Transverse colon (tissue), 4 donors: ENCODE data around the gene DGLUCY. TPM values are rescaled to one million over a fixed set of nuclear protein-coding genes. Genes with fewer than 3 reads are reported as not detected.
A peak's percentile ranks its signal among the peaks of the same experiment; 100 is the strongest.

ENCODE experiments used
- DNase-seq: peaks from one replicate; pipeline ENCODE4 v3.0.0-alpha.2; 2019
- H3K27ac ChIP-seq, 4 donors: fragments of 200-600 bp; sonication (generic); 2 replicates each; pipeline ENCODE4 v1.5.1; 2016 to 2018; ENCODE audit warnings: inconsistent platforms in 4 of 4
- H3K27me3 ChIP-seq: fragments of 200-600 bp; sonication (generic); 2 replicates; pipeline ENCODE4 v1.5.1; 2017; ENCODE audit warnings: inconsistent platforms
- H3K36me3 ChIP-seq, 4 donors: fragments of 200-600 bp; sonication (generic); 2 replicates each; pipeline ENCODE4 v1.5.1; 2017 to 2019; ENCODE audit warnings: inconsistent platforms in 4 of 4
- H3K4me1 ChIP-seq, 4 donors: fragments of 200-600 bp; sonication (generic); 2 replicates each; pipeline ENCODE4 v1.5.1; 2017 to 2020; ENCODE audit warnings: inconsistent platforms in 4 of 4
- H3K4me3 ChIP-seq, 4 donors: fragments of 200-600 bp; sonication (generic); 1 replicate in 1 of 4; 2 replicates in 3 of 4; pipeline versions ENCODE4 v1.5.1 to v1.6.1; 2017 to 2019; ENCODE audit warnings: inconsistent platforms in 4 of 4
- H3K9me3 ChIP-seq, 2 donors: fragments of 200-600 bp; sonication (generic); 2 replicates each; pipeline ENCODE4 v1.5.1; 2017 to 2019; ENCODE audit warnings: inconsistent platforms in 2 of 2
- EP300 ChIP-seq: sonication (generic); formaldehyde crosslinking; IDR thresholded peaks from one replicate; pipeline ENCODE4 v1.6.1; 2017; ENCODE audit warnings: antibody characterized with exemption, low read depth
- POLR2A ChIP-seq: fragments of 450-650 bp; IDR thresholded peaks from one replicate; pipeline ENCODE4 v1.6.1; 2016; ENCODE audit warnings: antibody characterized with exemption, mild to moderate bottlenecking, moderate library complexity
- POLR2AphosphoS5 ChIP-seq, 3 donors: sonication (generic); formaldehyde crosslinking; IDR thresholded peaks; one replicate each; pipeline ENCODE4 v1.6.1; 2016; ENCODE audit warnings: antibody characterized with exemption in 3 of 3
- WGBS, 2 donors: methylation state at CpG; one replicate each; pipeline ENCODE4 v1.1.5; 2018; ENCODE audit warnings: low coverage in 1 of 2; 5-methylcytosine and 5-hydroxymethylcytosine counted together
- in situ Hi-C, 4 donors: fragments of 200-750 bp; cut with MboI; loops; one replicate each; pipeline versions ENCODE4 v1.15.0 to v1.15.1; 2017; ENCODE audit warnings: low sequenced_read_pairs in 3 of 4, low pct_ligation_motif_present in 1 of 4, low pct_unique_long_range_greater_than_20kb in 1 of 4
- intact Hi-C: fragments of 100-400 bp; cut with DNase I; formaldehyde crosslinking; loops from one replicate; pipeline ENCODE4 v1.15.1; 2023; ENCODE audit warnings: low total_unique reads
- total RNA-seq, 4 donors: library from RNA; depleted of rRNA; stranded (reverse); fragments of >200 nt; gene quantifications; one replicate each; pipeline ENCODE4 v1.1.0, GENCODE V29; 2016
- TF ChIP-seq, protein P1 (sequence below), 5 experiments: fragments of 200-600 bp in 3 of 5; fragments of 450-650 bp in 2 of 5; sonication (generic) in 3 of 5; IDR thresholded peaks; 1 replicate in 2 of 5; 2 replicates in 3 of 5; pipeline ENCODE4 v1.5.1; 2016 to 2017; ENCODE audit warnings: antibody characterized with exemption in 5 of 5, inconsistent platforms in 3 of 5, mild to moderate bottlenecking in 2 of 5, moderate library complexity in 1 of 5

The DGLUCY gene
- total RNA-seq, 4 donors from 2014 or later, result 62.1 to 229 (median 102) TPM

- intact Hi-C loops, result no loop called here
- no peak overlapping the region for H3K27ac ChIP-seq
Observed at GRCh38 chr14:91159182-91159581, 45.3 kb downstream of the DGLUCY start.

DNA sequence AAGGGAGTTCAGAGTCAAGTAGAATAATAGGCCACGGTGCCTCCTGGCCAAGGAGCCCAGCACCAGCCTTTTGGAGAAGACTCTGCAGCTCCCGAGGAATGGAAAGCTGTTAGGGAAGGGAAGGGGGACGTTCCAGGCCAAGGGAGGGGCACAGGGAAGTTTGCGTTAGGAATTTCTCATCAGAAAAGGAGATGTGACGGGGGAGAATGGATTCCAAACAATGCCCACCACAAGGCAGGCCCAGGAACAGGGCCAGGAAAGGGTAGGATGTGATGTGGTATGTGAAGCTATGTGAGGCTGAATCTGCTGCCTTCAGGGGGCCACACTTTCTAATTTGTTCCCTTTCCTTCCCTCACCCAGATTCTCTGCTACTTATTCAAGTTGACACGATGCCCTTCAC lies 46.0 kb downstream of the DGLUCY start:
- Histone ChIP-seq H3K9me3 (no peaks in the 10 kb centered on the region), H3K4me1 (peaks cover 12 to 54% (median 43%) of the 10 kb centered on the region in 4 donors), H3K27me3 (no peaks in the 10 kb centered on the region), H3K27ac (no peak overlapping the region), H3K36me3 (peaks cover 0 to 46% (median 20%) of the 10 kb centered on the region in 4 donors), H3K4me3 (no peak overlapping the region)
- in situ Hi-C loops, result no loop called here
- TF ChIP-seq POLR2A (no peak), EP300 (no peak), POLR2AphosphoS5 (IDR thresholded peaks at IDR 0.05) (no peak)
- TF ChIP-seq, protein P1, sequence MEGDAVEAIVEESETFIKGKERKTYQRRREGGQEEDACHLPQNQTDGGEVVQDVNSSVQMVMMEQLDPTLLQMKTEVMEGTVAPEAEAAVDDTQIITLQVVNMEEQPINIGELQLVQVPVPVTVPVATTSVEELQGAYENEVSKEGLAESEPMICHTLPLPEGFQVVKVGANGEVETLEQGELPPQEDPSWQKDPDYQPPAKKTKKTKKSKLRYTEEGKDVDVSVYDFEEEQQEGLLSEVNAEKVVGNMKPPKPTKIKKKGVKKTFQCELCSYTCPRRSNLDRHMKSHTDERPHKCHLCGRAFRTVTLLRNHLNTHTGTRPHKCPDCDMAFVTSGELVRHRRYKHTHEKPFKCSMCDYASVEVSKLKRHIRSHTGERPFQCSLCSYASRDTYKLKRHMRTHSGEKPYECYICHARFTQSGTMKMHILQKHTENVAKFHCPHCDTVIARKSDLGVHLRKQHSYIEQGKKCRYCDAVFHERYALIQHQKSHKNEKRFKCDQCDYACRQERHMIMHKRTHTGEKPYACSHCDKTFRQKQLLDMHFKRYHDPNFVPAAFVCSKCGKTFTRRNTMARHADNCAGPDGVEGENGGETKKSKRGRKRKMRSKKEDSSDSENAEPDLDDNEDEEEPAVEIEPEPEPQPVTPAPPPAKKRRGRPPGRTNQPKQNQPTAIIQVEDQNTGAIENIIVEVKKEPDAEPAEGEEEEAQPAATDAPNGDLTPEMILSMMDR (IDR thresholded peaks at IDR 0.05), result no peak
- intact Hi-C loops, result no loop called here
- no peak for DNase-seq
- 82 to 100% methylated on average over 2 to 6 of the region's 6 CpGs for WGBS, 2 donors

More at GRCh38 chr14:91159182-91159581, 45.3 kb downstream of the DGLUCY start:
- 89 to 91% methylated on average over 3 to 6 of the region's 6 CpGs for WGBS, 2 donors
- TF ChIP-seq, protein P1 (IDR thresholded peaks at IDR 0.05), result no peak
- no peak for TF ChIP-seq POLR2A
- no peak for TF ChIP-seq EP300
- TF ChIP-seq POLR2AphosphoS5 (IDR thresholded peaks at IDR 0.05), result no peak
- H3K4me3 ChIP-seq, result no peak overlapping the region
- in situ Hi-C loops, result no loop called here
- H3K27me3 ChIP-seq, result no peaks in the 10 kb centered on the region
- no peaks in the 10 kb centered on the region for H3K9me3 ChIP-seq
- DNase-seq, result no peak
- peaks cover 0 to 46% (median 20%) of the 10 kb centered on the region in 4 donors for H3K36me3 ChIP-seq
- peaks cover 15 to 54% (median 44%) of the 10 kb centered on the region in 4 donors for H3K4me1 ChIP-seq

GRCh38 chr14:91163316-91163715 lies 49.4 kb downstream of the DGLUCY start:
- Histone ChIP-seq H3K4me1 (peaks cover 4 to 23% (median 18%) of the 10 kb centered on the region in 4 donors), H3K4me3 (no peak overlapping the region), H3K27ac (no peak overlapping the region), H3K27me3 (no peaks in the 10 kb centered on the region), H3K9me3 (no peaks in the 10 kb centered on the region), H3K36me3 (peaks cover 0 to 70% (median 26%) of the 10 kb centered on the region in 4 donors)
- no peak for DNase-seq
- in situ Hi-C loops (no loop called here), intact Hi-C loops (no loop called here)
- TF ChIP-seq, protein P1 (IDR thresholded peaks at IDR 0.05), result no peak
- no peak for TF ChIP-seq POLR2AphosphoS5 (IDR thresholded peaks at IDR 0.05)
- TF ChIP-seq POLR2A, result no peak
- no peak for TF ChIP-seq EP300
- 84% methylated on average over 14 of the region's 14 CpGs; no CpG with 5 or more reads in 1 of the 2 donors for WGBS, 2 donors

- peak overlapping the region; percentile 57 to 75 (median 69) for H3K27ac ChIP-seq
- H3K4me3 ChIP-seq, result no peak overlapping the region
- in situ Hi-C loops (no loop called here), intact Hi-C loops (no loop called here)
- peak; percentile 73 for DNase-seq
- WGBS, 2 donors, result 53% methylated on average over 1 of the region's 1 CpG; no CpG with 5 or more reads in 1 of the 2 donors
- peaks cover 4 to 20% (median 15%) of the 10 kb centered on the region in 4 donors for H3K4me1 ChIP-seq
- no peaks in the 10 kb centered on the region for H3K9me3 ChIP-seq
- no peak for TF ChIP-seq EP300
- TF ChIP-seq, protein P1 (IDR thresholded peaks at IDR 0.05), result no peak
- TF ChIP-seq POLR2A, result no peak
- no peaks in the 10 kb centered on the region for H3K27me3 ChIP-seq
- peaks cover 0 to 75% (median 27%) of the 10 kb centered on the region in 4 donors for H3K36me3 ChIP-seq
Observed at GRCh38 chr14:91164676-91165075, 50.8 kb downstream of the DGLUCY start.
